Astrocyte of the spinal cord (primary cell): ENCODE results near the gene ANO10.

Source experiments
- DNase-seq: peaks from one replicate; pipeline ENCODE4 v3.0.0; 2011; ENCODE audit warnings: low read depth, low spot score
- H3K4me3 ChIP-seq: 2 replicates; pipeline ENCODE4 v1.5.1; 2011; ENCODE audit warnings: low read depth, mild to moderate bottlenecking, low read length, moderate library complexity
- in situ Hi-C: cut with HindIII; loops from 2 replicates; pipeline ENCODE4 v1.10.0; 2017; ENCODE audit warnings: low sequenced_read_pairs
- TF ChIP-seq, protein P1 (sequence below): IDR thresholded peaks from 2 replicates; pipeline ENCODE4 v1.5.1; 2012; ENCODE audit warnings: low read depth, mild to moderate bottlenecking, low read length, inconsistent platforms

Gene ANO10

DNA sequence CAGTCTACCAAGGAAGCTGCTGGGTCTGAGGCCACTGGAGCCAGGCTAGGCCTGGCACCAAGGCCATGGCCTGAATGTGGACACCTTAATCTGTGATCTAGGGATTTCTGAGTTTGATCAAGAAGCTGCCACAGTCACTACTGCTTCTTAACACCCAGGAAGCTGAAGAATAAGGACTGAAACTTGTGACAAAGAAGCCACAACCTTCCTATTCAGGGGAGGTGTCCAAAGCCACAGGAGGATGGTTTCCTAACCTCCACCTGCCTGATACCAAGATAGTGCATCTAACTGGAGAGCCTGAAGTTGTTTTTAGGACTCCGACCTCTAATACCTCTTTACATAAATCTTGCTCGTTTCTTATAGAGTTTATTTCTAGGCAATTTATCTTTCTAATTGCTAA is 5.5 kb upstream of the ANO10 start:
- in situ Hi-C loops, result no loop called here
- H3K4me3 ChIP-seq, result no peak overlapping the region
- TF ChIP-seq, protein P1, sequence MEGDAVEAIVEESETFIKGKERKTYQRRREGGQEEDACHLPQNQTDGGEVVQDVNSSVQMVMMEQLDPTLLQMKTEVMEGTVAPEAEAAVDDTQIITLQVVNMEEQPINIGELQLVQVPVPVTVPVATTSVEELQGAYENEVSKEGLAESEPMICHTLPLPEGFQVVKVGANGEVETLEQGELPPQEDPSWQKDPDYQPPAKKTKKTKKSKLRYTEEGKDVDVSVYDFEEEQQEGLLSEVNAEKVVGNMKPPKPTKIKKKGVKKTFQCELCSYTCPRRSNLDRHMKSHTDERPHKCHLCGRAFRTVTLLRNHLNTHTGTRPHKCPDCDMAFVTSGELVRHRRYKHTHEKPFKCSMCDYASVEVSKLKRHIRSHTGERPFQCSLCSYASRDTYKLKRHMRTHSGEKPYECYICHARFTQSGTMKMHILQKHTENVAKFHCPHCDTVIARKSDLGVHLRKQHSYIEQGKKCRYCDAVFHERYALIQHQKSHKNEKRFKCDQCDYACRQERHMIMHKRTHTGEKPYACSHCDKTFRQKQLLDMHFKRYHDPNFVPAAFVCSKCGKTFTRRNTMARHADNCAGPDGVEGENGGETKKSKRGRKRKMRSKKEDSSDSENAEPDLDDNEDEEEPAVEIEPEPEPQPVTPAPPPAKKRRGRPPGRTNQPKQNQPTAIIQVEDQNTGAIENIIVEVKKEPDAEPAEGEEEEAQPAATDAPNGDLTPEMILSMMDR, result no peak
- DNase-seq, result no peak

DNA sequence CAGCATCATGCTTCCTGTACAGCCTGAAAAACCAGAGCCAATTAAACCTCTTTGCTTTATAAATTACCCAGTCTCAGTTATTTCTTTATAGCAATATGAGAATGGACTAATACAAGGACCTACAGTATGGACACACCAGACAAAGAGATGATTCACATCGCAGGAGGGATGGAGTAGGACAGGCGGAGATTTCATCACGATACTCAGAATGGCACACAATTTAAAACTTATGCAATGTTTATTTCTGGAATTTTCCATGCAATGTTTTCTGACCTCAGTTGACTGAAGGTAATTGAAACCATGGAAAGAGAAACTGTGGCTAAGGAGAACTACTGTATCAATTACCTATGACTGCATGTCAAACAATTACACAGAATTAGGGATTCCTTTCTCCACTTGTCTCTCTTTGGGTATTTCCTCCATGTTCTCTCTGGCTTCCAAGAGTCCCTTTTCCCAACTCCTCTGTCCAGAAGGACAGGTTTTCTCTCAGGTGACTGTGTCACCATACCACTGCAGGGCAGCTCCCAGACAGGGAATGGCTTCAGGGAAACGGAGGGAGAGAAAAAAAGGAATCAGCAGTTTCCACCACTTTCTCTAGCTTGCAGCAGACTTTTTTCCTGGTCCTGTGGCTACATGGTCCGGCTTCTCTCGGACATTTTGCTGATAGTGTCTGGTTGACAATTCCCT is 3.0 kb upstream of the ANO10 start:
- in situ Hi-C loops, result no loop called here
- DNase-seq, result no peak
- TF ChIP-seq, protein P1, result no peak
- H3K4me3 ChIP-seq, result no peak overlapping the region

DNA sequence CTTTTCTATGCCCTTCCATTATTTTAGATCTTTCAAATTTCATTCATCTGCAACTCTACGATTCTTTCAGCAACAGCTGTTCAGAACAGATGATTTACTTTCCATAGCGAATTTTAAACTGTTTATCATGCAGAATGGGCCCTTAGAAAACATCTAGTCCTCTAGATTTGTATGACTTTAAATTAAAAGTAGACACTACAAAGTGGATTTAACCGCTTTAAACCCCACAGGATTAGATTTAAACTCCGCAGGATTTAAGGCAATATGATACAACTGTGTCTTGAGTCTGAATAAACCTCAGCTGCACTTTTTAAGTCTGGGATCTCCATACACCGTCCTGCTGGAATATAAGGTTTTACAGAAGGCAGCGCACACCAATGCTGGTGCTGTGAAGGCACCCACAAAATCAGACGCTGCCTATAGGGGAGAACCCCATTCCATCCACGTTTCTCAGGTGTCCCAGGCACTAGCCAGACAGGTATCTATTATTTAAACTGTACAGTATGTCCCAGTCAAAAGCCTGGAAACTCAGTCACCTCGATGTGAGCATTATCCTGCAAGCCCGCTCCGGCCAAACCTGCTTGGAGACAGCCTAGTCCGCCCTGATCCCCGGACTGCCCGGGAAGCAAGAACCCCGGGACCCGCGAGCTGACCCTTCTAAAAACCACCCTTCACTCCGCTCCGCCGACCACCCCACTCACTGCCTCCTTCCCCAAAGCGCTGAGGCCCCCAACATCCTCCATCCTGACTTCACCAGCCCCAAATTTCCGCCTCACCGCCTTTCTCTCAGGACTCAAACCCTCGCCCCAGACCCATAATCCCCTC is 768 bp downstream of the ANO10 start:
- DNase-seq, result peak; percentile 42
- TF ChIP-seq, protein P1, result no peak
- peak overlapping the region; percentile 89 for H3K4me3 ChIP-seq
- in situ Hi-C loops, result no loop called here

DNA sequence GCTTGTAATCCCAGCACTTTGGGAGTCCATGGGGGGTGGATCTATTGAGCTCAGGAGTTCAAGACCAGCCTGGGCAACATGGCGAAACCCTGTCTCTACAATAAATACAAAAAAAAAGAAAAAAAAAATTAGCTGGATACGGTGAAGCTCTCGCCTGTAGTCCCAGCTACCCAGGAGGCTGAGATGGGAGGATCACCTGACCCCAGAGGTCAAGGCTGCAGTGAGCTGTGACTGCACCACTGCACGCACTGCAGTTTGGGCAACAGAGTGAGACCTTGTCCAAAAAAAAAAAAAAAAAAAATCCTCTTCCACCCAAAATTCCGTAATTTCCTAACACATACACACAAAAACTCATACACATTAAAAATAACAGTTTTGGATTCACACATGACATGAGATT is 2.2 kb downstream of the ANO10 start:
- in situ Hi-C loops, result no loop called here
- DNase-seq, result no peak
- no peak overlapping the region for H3K4me3 ChIP-seq
- TF ChIP-seq, protein P1, result no peak

DNA sequence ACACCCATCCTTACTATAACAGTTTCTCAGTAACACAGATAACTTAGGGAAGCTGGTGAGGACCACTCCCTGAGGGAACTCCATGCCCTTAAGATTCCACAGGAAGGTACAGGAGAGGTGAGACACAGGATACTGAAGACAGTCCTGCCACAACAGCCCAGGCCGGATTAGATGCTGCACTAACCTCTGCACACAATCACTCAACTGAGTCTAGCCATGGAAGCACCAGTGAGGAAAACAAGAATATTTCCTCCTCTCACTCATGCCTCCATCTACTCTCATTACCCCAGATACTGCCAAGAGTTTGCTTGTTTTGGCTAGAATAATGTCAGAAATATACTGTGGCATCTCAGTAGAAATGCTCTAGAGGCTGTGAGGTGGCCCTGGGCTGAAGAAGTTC is 3.7 kb downstream of the ANO10 start:
- DNase-seq, result no peak

DNA sequence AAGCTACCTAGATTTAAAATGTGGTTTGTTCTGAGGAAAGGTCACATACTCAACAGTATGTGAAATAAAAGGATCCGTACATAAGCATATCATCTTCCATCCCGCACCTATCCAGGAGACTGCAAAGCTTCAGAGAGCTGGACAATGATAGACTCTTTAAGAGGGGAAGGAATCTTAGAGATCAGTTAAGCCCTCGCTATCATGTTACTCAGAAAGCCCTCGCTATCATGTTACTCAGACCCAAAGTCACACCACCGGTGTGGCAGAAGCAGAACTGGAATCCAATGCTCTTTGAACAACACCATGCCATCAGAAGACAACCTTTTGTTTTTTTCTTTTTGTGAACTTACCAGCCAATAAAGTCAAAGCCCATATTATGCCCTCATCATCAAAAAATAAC is 5.8 kb downstream of the ANO10 start:
- H3K4me3 ChIP-seq, result no peak overlapping the region
- DNase-seq, result no peak
- in situ Hi-C loops, result no loop called here
- TF ChIP-seq, protein P1, result no peak

More for the DNA sequence above, 3.7 kb downstream of the ANO10 start:
- TF ChIP-seq, protein P1, result no peak
- in situ Hi-C loops, result no loop called here
- no peak overlapping the region for H3K4me3 ChIP-seq
